Smooth muscle cell (in vitro differentiated cells): ENCODE results near the gene RAB8B. TPM values are rescaled to one million over a fixed set of nuclear protein-coding genes. Genes with fewer than 3 reads are reported as not detected.

Experiments
- DNase-seq: peaks from one replicate; lab custom pipeline; 2025; ENCODE audit not compliant: unreplicated experiment; lab: John Stamatoyannopoulos, UW
- H2AFZ ChIP-seq: fragments of 200-600 bp; sonication (generic); 2 replicates; pipeline ENCODE4 v1.6.0; 2016; ENCODE audit warnings: antibody characterized with exemption, low read depth, mild to moderate bottlenecking
- H3F3A ChIP-seq: fragments of 200-600 bp; sonication (generic); 2 replicates; pipeline ENCODE4 v1.6.0; 2017; ENCODE audit warnings: antibody characterized with exemption, low read depth
- H3K27ac ChIP-seq: fragments of 200-600 bp; sonication (generic); 2 replicates; pipeline ENCODE4 v1.5.1; 2016; ENCODE audit warnings: low read depth, mild to moderate bottlenecking
- H3K27me3 ChIP-seq: fragments of 200-600 bp; sonication (generic); 2 replicates; pipeline ENCODE4 v1.6.1; 2016; ENCODE audit warnings: low read depth, mild to moderate bottlenecking
- H3K36me3 ChIP-seq: fragments of 200-600 bp; sonication (generic); 2 replicates; pipeline ENCODE4 v1.5.1; 2016; ENCODE audit warnings: low read depth
- H3K4me1 ChIP-seq: fragments of 200-600 bp; sonication (generic); 2 replicates; pipeline ENCODE4 v1.5.1; 2016; ENCODE audit warnings: low read depth
- H3K4me2 ChIP-seq: fragments of 200-600 bp; sonication (generic); 2 replicates; pipeline ENCODE4 v1.6.0; 2016; ENCODE audit warnings: mild to moderate bottlenecking
- H3K4me3 ChIP-seq: fragments of 200-600 bp; sonication (generic); 2 replicates; pipeline ENCODE4 v1.5.1; 2016; ENCODE audit warnings: mild to moderate bottlenecking
- H3K79me2 ChIP-seq: fragments of 200-600 bp; sonication (generic); 2 replicates; pipeline ENCODE4 v1.6.0; 2016; ENCODE audit warnings: low read depth, mild to moderate bottlenecking
- H3K9ac ChIP-seq: fragments of 200-600 bp; sonication (generic); 2 replicates; pipeline ENCODE4 v1.6.0; 2016; ENCODE audit warnings: low read depth
- H3K9me3 ChIP-seq: fragments of 200-600 bp; sonication (generic); replicated peaks from 2 replicates; pipeline ENCODE4 v1.5.1; 2016; ENCODE audit warnings: low read depth
- H4K20me1 ChIP-seq: fragments of 200-600 bp; sonication (generic); 2 replicates; pipeline ENCODE4 v1.6.0; 2016; ENCODE audit warnings: low read depth
- CTCF ChIP-seq: fragments of 200-600 bp; sonication (generic); IDR thresholded peaks from 2 replicates; pipeline ENCODE4 v1.5.1; 2017; ENCODE audit warnings: borderline replicate concordance, mild to moderate bottlenecking, antibody characterized with exemption; ENCODE audit not compliant: insufficient read depth, poor library complexity, severe bottlenecking
- WGBS: methylation state at CpG from one replicate; pipeline ENCODE4 v1.1.7; 2016; ENCODE audit warnings: low lambda C conversion rate; 5-methylcytosine and 5-hydroxymethylcytosine counted together
- polyA plus RNA-seq: library from polyadenylated mRNA; unstranded; fragments of >200 nt; fragmentation: Nextera tagmentation; extraction: Ambion mirVana; gene quantifications from 2 replicates; pipeline ENCODE4 v1.2.1, GENCODE V29; 2016
- total RNA-seq: library from RNA; depleted of rRNA; stranded (reverse); fragments of >200 nt; gene quantifications from 2 replicates; pipeline ENCODE4 v1.2.3, GENCODE V29; 2014

RAB8B gene
- total and polyA plus RNA-seq, 2 experiments from 2014 or later: 11.5 to 34.7 TPM

DNA sequence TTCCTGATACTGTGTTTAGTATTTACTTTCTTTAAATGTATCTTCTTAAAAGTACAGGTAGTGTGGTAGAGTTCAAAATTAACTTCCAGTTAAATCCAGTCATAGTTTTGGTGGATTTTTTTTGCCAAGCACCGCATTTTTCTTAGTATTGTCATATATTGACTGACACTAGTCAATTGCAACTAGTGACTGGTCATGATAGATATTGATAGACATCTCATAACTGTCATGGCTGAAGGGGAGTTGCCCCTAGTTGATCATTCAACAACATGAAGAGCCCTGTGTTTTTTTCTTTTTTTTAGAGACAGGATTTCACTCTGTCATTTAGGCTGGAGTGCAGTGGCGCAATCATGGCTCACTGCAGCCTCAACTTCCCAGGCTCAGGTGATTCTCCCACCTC, 22.1 kb downstream of the RAB8B start:
- TF ChIP-seq CTCF: no peak
- DNase-seq: no peak
- Histone ChIP-seq H3K27me3 (no peaks in the 10 kb centered on the region), H3K9ac (no peak overlapping the region), H3K79me2 (peaks cover 20% of the 10 kb centered on the region), H3K4me2 (peak overlapping the region; percentile 30), H2AFZ (no peak overlapping the region), H3F3A (peaks cover 7% of the 10 kb centered on the region), H3K9me3 (no peaks in the 10 kb centered on the region), H3K27ac (peak overlapping the region; percentile 66), H3K4me3 (no peak overlapping the region), H4K20me1 (peaks cover 22% of the 10 kb centered on the region), H3K36me3 (no peaks in the 10 kb centered on the region), H3K4me1 (peaks cover 17% of the 10 kb centered on the region)
- 99% methylated on average over 2 of the region's 2 CpGs for WGBS

GRCh38 chr15:63212050-63213004, 22.9 kb downstream of the RAB8B start:
- DNase-seq: no peak
- Histone ChIP-seq H3K79me2 (peaks cover 13% of the 10 kb centered on the region), H3K4me3 (no peak overlapping the region), H3K27me3 (no peaks in the 10 kb centered on the region), H3K9me3 (no peaks in the 10 kb centered on the region), H3F3A (peaks cover 9% of the 10 kb centered on the region), H3K4me2 (peak overlapping the region; percentile 30), H4K20me1 (peaks cover 22% of the 10 kb centered on the region), H3K27ac (peak overlapping the region; percentile 66), H2AFZ (no peak overlapping the region), H3K4me1 (peaks cover 17% of the 10 kb centered on the region), H3K9ac (peak overlapping the region; percentile 18), H3K36me3 (no peaks in the 10 kb centered on the region)
- no peak for TF ChIP-seq CTCF
- WGBS: 53% methylated on average over 10 of the region's 10 CpGs

GRCh38 chr15:63218100-63218808, 28.8 kb downstream of the RAB8B start:
- no peak overlapping the region for H3K4me3 ChIP-seq

More at GRCh38 chr15:63218100-63218808, 28.8 kb downstream of the RAB8B start:
- Histone ChIP-seq H4K20me1 (peaks cover 11% of the 10 kb centered on the region), H3K79me2 (peaks cover 3% of the 10 kb centered on the region), H3K36me3 (no peaks in the 10 kb centered on the region), H2AFZ (no peak overlapping the region), H3K4me2 (no peak overlapping the region), H3K9me3 (no peaks in the 10 kb centered on the region), H3K27me3 (no peaks in the 10 kb centered on the region), H3K4me1 (no peaks in the 10 kb centered on the region), H3F3A (peaks cover 3% of the 10 kb centered on the region), H3K27ac (peak overlapping the region; percentile 6), H3K9ac (no peak overlapping the region)
- no peak for DNase-seq
- 38% methylated on average over 5 of the region's 5 CpGs for WGBS
- no peak for TF ChIP-seq CTCF
